ENCODE data around the gene LRRN3. TPM values are rescaled to one million over a fixed set of nuclear protein-coding genes. Genes with fewer than 3 reads are reported as not detected.

LRRN3 gene
- total and polyA plus RNA-seq, 2 of the 4 experiments (the other 2 are of a cell fraction) = 6.9 to 15.2 TPM

DNA sequence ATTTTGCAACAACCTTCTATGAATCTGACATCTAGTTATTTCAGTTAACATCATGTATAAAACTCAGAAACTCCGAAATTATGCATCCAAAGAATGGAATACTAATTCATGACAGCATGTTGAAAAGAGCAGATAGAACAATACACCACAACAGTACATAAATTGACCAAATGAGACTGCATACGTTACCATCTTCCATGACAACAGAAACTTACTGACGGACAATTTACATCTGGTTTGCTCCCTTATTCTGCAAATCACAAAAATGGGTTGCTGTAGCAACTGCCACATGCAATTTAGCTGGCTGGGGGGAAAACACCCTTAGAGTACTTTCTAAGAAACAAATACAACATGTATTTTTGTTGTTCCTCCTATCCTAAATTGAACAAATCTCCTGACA, 14.3 kb downstream of the LRRN3 start:
- CTCF ChIA-PET = no interaction called here
- Histone ChIP-seq H2BK15ac (ENCODE audit: low read depth, low read length) (no peak overlapping the region), H2AK9ac (replicated peaks; ENCODE audit: low read depth, low read length, poor library complexity) (no peak overlapping the region), H3K4me2 (ENCODE audit: low read depth, low read length) (no peak overlapping the region), H2AFZ (replicated peaks; ENCODE audit: low read length, poor library complexity) (no peak overlapping the region), H3K4me1 (ENCODE audit: control insufficient read depth, insufficient read depth, low read length) (no peaks in the 10 kb centered on the region), H4K5ac (ENCODE audit: low read depth, low read length) (no peak overlapping the region; the same call in 1 of the 2 replicates), H3K9ac (ENCODE audit: low read depth, low read length) (no peak overlapping the region), H3K9me1 (ENCODE audit: insufficient read depth, low read length) (no peaks in the 10 kb centered on the region), H4K20me1 (ENCODE audit: insufficient read depth, low read length) (no peaks in the 10 kb centered on the region), H4K8ac (ENCODE audit: low read depth in 2 of 2, low read length in 2 of 2) (no peak overlapping the region), H3K4me3 (ENCODE audit: insufficient read depth, low read depth, low read length) (no peak overlapping the region), H3K56ac (ENCODE audit: extremely low read depth, insufficient read depth, low read length) (no peak overlapping the region), H2BK120ac (ENCODE audit: low read depth, low read length) (no peak overlapping the region), H3K27ac (ENCODE audit: insufficient read depth, low read length) (no peak overlapping the region), H3K23ac (ENCODE audit: low read depth, low read length) (no peak overlapping the region), H2AK5ac (ENCODE audit: low read depth, low read length) (no peak overlapping the region), H3K4ac (ENCODE audit: low read depth, low read length) (no peak overlapping the region), H4K91ac (ENCODE audit: insufficient read depth, low read depth, low read length) (no peak overlapping the region), H2BK5ac (ENCODE audit: low read depth, low read length, poor library complexity, severe bottlenecking) (no peak overlapping the region), H2BK20ac (ENCODE audit: low read depth, low read length) (no peak overlapping the region), H3K27me3 (ENCODE audit: control insufficient read depth, insufficient read depth, low read length) (no peaks in the 10 kb centered on the region), H3K18ac (ENCODE audit: low read depth, low read length) (no peak overlapping the region), H3K36me3 (ENCODE audit: control insufficient read depth, insufficient read depth, low read length) (no peaks in the 10 kb centered on the region), H3K14ac (replicated peaks; ENCODE audit: low read depth, low read length) (no peak overlapping the region), H3K79me1 (ENCODE audit: low read depth in 1 of 2, low read length in 2 of 2) (no peaks in the 10 kb centered on the region), H3K9me3 (ENCODE audit: control insufficient read depth, insufficient read depth, low read length) (no peaks in the 10 kb centered on the region)
- POLR2A ChIA-PET (ENCODE audit: unreplicated experiment) = interaction anchor here (0.5 kb wide), 1 partner anchor 1981 kb away, joined by 9 read pairs; the partner anchor contains the start of gene GPR85
- dilution Hi-C loops (cut with HindIII; ENCODE audit: low sequenced_read_pairs, unreplicated experiment) (no loop called here), intact Hi-C loops (cut with micrococcal nuclease) (no loop called here), in situ Hi-C loops (cut with MboI; ENCODE audit: low sequenced_read_pairs) (no loop called here)
- WGBS, 2 experiments (ENCODE audit: extremely low coverage in 2 of 2, insufficient read length in 1 of 2) = no CpG with 5 or more reads among the region's 3 CpGs
- TF ChIP-seq CHD1 (IDR thresholded peaks at IDR 0.05; ENCODE audit: low read depth, low read length) (no peak), RFX5 (IDR thresholded peaks at IDR 0.05; ENCODE audit: low read depth, low read length) (no peak), RCOR1 (IDR thresholded peaks at IDR 0.05; ENCODE audit: insufficient replicate concordance, low read length) (no peak), MXI1 (IDR thresholded peaks at IDR 0.05; ENCODE audit: borderline replicate concordance, low read depth, low read length) (no peak), POLR2A (IDR thresholded peaks at IDR 0.05; ENCODE audit: low read depth, low read length) (no peak), MAFK (IDR thresholded peaks at IDR 0.05; ENCODE audit: low read depth, low read length) (no peak), FOS (IDR thresholded peaks at IDR 0.05; ENCODE audit: low read depth, low read length) (no peak)
- TF ChIP-seq, protein P1, sequence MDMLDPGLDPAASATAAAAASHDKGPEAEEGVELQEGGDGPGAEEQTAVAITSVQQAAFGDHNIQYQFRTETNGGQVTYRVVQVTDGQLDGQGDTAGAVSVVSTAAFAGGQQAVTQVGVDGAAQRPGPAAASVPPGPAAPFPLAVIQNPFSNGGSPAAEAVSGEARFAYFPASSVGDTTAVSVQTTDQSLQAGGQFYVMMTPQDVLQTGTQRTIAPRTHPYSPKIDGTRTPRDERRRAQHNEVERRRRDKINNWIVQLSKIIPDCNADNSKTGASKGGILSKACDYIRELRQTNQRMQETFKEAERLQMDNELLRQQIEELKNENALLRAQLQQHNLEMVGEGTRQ (IDR thresholded peaks at IDR 0.05; ENCODE audit: low read depth, low read length) = no peak
- TF ChIP-seq, protein P2, sequence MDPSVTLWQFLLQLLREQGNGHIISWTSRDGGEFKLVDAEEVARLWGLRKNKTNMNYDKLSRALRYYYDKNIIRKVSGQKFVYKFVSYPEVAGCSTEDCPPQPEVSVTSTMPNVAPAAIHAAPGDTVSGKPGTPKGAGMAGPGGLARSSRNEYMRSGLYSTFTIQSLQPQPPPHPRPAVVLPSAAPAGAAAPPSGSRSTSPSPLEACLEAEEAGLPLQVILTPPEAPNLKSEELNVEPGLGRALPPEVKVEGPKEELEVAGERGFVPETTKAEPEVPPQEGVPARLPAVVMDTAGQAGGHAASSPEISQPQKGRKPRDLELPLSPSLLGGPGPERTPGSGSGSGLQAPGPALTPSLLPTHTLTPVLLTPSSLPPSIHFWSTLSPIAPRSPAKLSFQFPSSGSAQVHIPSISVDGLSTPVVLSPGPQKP (IDR thresholded peaks at IDR 0.05; ENCODE audit: borderline replicate concordance, low read depth, low read length) = no peak
- DNase-seq (no peak), ATAC-seq (ENCODE audit: low read depth) (no peak)
- no TSS peak for BruUV-seq (replicated peaks)
